ENCODE measurements around the gene ZNF621.
A peak's percentile ranks its signal among the peaks of the same experiment; 100 is the strongest.

Gene ZNF621

DNA sequence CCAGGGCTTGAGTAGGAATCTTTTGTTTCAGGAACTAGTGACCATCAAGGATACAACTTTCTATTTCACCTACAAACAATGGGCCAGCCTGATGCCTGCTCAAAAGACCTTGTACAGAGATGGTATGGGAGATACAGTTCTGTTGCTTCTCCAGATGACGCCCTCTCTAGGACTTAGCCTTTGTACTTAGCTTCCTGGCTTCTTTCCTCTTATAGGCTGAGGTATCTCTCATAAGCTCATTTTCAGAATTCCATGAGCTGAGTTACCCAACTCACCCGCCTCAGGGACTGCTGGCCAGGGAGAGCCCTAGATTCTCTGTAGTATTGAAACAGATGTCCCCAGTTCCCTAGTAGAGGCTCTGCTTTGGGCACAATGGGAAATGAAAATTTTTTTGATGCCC lies 27.5 kb upstream of the ZNF621 start:
- no peak for DNase-seq (ENCODE audit: low read depth)
- TF ChIP-seq, protein P1, sequence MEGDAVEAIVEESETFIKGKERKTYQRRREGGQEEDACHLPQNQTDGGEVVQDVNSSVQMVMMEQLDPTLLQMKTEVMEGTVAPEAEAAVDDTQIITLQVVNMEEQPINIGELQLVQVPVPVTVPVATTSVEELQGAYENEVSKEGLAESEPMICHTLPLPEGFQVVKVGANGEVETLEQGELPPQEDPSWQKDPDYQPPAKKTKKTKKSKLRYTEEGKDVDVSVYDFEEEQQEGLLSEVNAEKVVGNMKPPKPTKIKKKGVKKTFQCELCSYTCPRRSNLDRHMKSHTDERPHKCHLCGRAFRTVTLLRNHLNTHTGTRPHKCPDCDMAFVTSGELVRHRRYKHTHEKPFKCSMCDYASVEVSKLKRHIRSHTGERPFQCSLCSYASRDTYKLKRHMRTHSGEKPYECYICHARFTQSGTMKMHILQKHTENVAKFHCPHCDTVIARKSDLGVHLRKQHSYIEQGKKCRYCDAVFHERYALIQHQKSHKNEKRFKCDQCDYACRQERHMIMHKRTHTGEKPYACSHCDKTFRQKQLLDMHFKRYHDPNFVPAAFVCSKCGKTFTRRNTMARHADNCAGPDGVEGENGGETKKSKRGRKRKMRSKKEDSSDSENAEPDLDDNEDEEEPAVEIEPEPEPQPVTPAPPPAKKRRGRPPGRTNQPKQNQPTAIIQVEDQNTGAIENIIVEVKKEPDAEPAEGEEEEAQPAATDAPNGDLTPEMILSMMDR (conservative IDR thresholded peaks at IDR 0.05; ENCODE audit: low read depth, low read length): no peak
- no peak overlapping the region for H3K4me3 ChIP-seq (ENCODE audit: low read depth, low read length)

DNA sequence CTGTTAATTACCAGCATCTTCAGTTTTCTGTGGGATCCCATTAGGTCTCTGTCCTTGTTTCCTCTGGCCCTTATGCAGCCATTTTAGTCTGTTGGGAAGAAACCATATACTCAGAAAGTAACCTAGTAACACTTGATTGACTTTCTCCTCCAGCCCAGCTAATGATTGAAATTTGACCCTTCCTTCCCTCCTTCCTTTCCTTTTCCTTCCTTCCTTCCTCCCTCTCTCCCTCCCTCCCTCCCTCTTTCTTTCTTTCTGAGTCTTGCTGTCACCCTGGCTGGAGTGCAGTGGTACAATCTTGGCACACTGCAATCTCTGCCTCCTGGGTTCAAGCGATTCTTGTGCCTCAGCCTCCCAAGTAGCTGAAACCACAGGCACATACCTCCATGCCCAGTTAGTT lies 24.8 kb upstream of the ZNF621 start:
- no peak overlapping the region for H3K4me3 ChIP-seq (ENCODE audit: low read depth, low read length)
- DNase-seq (ENCODE audit: low read depth): no peak
- TF ChIP-seq, protein P1 (conservative IDR thresholded peaks at IDR 0.05; ENCODE audit: low read depth, low read length): no peak

DNA sequence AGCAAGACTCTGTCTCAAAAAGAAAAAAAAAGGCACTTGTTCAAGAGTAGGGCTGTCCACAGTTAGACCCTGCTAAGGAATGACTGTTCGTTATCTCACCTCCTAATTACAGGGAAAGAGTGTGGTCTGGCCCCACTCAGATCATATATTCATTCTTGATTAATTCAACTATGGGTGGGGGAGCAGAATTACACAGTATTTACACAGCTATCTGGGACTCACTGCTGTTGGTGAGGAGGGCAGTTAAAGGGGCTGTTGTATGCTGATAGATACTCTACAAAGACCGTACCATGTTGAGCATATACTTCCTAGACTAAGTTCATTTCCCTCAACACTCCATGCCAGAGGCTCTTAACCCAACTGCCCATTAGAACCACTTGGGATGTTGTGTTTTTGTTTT lies 22.7 kb upstream of the ZNF621 start:
- DNase-seq (ENCODE audit: low read depth): no peak
- TF ChIP-seq, protein P1 (conservative IDR thresholded peaks at IDR 0.05; ENCODE audit: low read depth, low read length): no peak
- H3K4me3 ChIP-seq (ENCODE audit: low read depth, low read length): no peak overlapping the region

DNA sequence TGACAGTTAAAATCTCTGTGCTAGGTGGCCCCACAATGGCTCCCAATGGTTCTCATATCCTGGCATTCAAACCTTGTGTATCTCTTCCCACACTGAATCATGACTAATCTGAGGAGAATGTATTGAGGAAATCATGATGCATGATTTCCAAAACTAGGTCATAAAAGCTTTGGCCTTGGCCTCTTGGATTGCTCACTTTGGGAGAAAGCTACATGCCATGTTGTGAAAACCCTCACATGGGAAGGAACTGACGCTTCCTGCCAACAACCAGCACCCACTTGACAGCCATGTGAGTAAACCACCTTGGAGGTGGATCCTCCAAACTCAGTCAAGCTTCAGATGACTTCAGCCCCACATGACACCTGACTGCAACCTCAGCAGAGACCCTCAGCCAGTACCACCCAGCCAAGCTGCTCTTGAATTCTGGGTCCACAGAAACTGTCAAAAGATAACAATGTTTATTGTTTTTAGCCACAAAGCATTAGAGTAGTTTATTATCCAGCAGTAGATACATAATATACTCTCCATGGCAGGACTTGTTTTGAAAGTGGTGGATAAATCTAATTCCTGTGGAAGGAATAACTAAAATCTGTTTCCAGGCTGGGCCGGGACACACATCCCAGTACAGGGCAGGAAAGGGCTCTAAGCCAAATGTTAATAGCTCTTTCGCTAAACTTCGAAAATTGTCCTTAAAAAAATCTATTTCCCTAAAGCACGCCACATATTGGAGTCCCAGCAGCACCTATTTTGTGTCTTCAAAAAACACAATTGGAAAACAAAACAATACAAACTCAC lies 19.9 kb upstream of the ZNF621 start:
- DNase-seq (ENCODE audit: low read depth): peak; percentile 97
- no peak overlapping the region for H3K4me3 ChIP-seq (ENCODE audit: low read depth, low read length)
- TF ChIP-seq, protein P1 (conservative IDR thresholded peaks at IDR 0.05; ENCODE audit: low read depth, low read length): no peak

DNA sequence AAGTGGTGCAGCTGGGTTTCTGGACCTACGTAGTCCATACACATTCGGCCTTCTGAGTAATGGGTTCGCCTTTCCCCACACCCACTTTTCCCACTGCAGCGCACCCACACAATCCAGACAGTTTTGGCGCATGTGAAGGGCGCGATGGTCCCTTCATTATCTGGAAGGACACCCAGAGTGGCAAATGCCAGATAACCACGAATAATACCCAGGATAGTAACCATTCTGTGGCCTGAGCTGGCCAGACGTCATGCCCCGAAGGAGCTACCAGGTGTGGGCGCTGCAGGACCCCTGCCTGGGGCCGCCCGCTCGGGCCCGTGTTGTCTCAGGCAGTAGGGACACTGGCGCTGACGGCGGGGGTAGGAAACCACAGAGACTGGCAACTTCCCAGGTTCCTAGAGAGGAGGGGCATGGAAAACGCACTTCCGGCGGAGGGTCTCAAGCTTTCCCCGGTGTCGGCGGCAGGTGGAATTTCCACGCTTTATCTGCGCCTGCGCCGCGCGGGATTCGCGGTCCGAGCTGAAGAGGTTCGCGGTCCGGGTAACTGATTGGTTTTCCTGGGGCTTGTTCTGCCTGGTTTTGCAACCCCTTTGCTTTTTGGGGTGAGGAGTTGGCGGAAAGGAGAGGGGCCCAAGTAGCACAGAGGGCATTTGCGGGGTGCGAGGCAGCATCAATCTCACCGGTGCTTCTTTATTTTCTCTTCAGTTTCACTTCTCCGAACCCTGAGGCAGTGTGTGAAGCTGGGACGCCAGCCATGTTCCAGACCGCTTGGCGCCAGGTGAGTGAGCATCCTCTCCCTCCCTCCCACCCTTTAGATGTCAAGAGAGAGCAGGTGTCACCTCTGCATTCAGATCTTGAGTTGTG lies 18.9 kb upstream of the ZNF621 start, which contains the start of gene ZNF620:
Gene ZNF620 (plus strand): TSS at position 441 of the 864 bp plus-strand sequence. CDS start 314 bp downstream, at position 755.
- DNase-seq (ENCODE audit: low read depth): peak; percentile 53
- TF ChIP-seq, protein P1 (conservative IDR thresholded peaks at IDR 0.05; ENCODE audit: low read depth, low read length): peak; percentile 58
- peak within 1 kb of the TSS; percentile 69 for H3K4me3 ChIP-seq (ENCODE audit: low read depth, low read length)

DNA sequence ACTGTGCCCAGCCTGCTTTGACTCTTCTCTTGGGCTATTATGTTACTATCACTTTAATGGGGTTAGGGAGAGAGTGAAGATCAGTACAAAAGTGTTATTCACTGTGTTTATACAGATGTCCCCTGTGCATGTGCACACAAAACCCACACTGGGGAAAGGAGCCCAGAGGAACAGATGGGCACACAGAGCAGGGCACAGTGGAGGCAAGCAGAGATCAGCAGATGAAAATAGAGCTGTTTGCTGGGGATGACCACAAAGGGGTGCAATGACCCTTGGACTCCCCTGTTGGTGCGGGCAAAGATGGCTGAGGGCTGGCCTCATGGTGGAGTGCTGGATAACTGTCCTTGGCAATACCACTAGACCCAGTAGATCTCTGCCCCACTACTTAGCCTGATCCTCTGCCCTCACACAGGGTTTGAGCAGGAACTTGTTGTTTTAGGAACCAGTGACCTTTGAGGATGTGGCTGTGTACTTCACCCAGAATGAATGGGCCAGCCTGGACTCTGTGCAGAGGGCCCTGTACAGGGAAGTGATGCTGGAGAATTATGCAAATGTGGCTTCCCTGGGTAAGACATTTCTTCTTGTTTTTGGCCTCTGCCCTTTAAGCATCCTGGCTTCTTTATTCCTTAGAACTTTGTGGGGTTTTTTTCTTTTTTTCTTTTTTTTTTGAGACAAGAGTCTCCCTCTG lies 13.6 kb upstream of the ZNF621 start:
- no peak for DNase-seq (ENCODE audit: low read depth)
- H3K4me3 ChIP-seq (ENCODE audit: low read depth, low read length): no peak overlapping the region
- TF ChIP-seq, protein P1 (conservative IDR thresholded peaks at IDR 0.05; ENCODE audit: low read depth, low read length): no peak
